ENCODE results near the gene SV2C.

DNA sequence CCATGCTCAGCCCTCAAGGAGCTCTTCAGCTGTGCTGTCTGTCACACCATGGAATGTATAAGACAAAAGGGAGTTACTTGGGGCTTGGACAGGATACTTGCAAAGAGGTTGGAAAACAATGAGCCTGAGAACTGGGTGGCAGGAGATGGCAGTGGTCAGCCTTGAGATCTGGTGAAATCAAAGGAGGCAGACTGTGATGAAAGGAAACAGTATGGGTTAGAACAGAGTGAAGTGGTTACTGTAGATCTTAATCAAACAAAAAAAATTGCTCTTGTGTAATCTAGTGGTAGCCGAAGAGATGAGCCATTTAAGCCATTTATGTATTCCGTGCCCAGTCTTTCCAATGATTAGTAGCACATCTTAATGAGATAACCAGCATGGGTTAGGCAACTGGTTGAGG is 142.2 kb downstream of the SV2C start:
- TF ChIP-seq TCF12 (IDR thresholded peaks at IDR 0.05), result no peak
- TF ChIP-seq TCF12 (CRISPR knock-in tag; IDR thresholded peaks at IDR 0.05), result no peak
- no peak for TF ChIP-seq PCBP1 (IDR thresholded peaks at IDR 0.05; ENCODE audit: borderline replicate concordance, low read depth, low read length)
- TF ChIP-seq YY1 (IDR thresholded peaks at IDR 0.05; ENCODE audit: insufficient read depth, insufficient replicate concordance, low read depth, low read length), result no peak
- TF ChIP-seq HNF4A (CRISPR knock-in tag; IDR thresholded peaks at IDR 0.05), result no peak
- no peak for TF ChIP-seq JUND (CRISPR knock-in tag; IDR thresholded peaks at IDR 0.05)
- TF ChIP-seq CREB1 (IDR thresholded peaks at IDR 0.05), result no peak
- TF ChIP-seq CREB1 (CRISPR knock-in tag; IDR thresholded peaks at IDR 0.05), result no peak
- TF ChIP-seq CTCF (CRISPR knock-in tag; IDR thresholded peaks at IDR 0.05), result no peak
- TF ChIP-seq POLR2A (IDR thresholded peaks at IDR 0.05; ENCODE audit: insufficient read depth in 1 of 2, low read depth in 2 of 2, low read length in 2 of 2), result no peak
- TF ChIP-seq HNRNPLL (IDR thresholded peaks at IDR 0.05; ENCODE audit: low read depth, low read length, poor library complexity, severe bottlenecking), result no peak
- TF ChIP-seq HHEX (CRISPR knock-in tag; IDR thresholded peaks at IDR 0.05), result no peak
- TF ChIP-seq GTF3A (CRISPR knock-in tag; conservative IDR thresholded peaks at IDR 0.05), result no peak
- TF ChIP-seq ESRRA (CRISPR knock-in tag; IDR thresholded peaks at IDR 0.05; ENCODE audit: low read depth), result no peak
- no peak for TF ChIP-seq ZNF530 (CRISPR knock-in tag; IDR thresholded peaks at IDR 0.05; ENCODE audit: low read depth)
- no peak for TF ChIP-seq MTF1 (CRISPR knock-in tag; IDR thresholded peaks at IDR 0.05)
